Spleen (tissue), 11 donors: Measurements from ENCODE around the gene FLT1. TPM values are rescaled to one million over a fixed set of nuclear protein-coding genes. Genes with fewer than 3 reads are reported as not detected.
A peak's percentile ranks its signal among the peaks of the same experiment; 100 is the strongest.

Source experiments
- DNase-seq: peaks from one replicate; pipeline ENCODE4 v3.0.0-alpha.2; 2020
- H3K27ac ChIP-seq, 8 donors: fragments of 200-600 bp; sonication (generic) in 7 of 8; 1 replicate in 4 of 8; 2 replicates in 4 of 8; pipeline versions ENCODE4 v1.5.0 to v1.8.0; 2016 to 2021; ENCODE audit warnings: inconsistent platforms in 4 of 8, mild to moderate bottlenecking in 4 of 8, moderate library complexity in 1 of 8
- H3K27me3 ChIP-seq, 7 donors: fragments of 200-600 bp; sonication (generic) in 6 of 7; replicated peaks in 1 of 7; 1 replicate in 4 of 7; 2 replicates in 3 of 7; pipeline versions ENCODE4 v1.5.0 to v1.8.0; 2016 to 2021; ENCODE audit warnings: inconsistent platforms in 3 of 7, mild to moderate bottlenecking in 1 of 7
- H3K36me3 ChIP-seq, 6 donors: fragments of 200-600 bp; sonication (generic) in 5 of 6; 1 replicate in 4 of 6; 2 replicates in 2 of 6; pipeline versions ENCODE4 v1.5.0 to v1.8.0; 2016 to 2021; ENCODE audit warnings: inconsistent platforms in 2 of 6
- H3K4me1 ChIP-seq, 6 donors: fragments of 200-600 bp; sonication (generic) in 5 of 6; 1 replicate in 3 of 6; 2 replicates in 3 of 6; pipeline versions ENCODE4 v1.5.0 to v1.8.0; 2016 to 2021; ENCODE audit warnings: inconsistent platforms in 3 of 6
- H3K4me3 ChIP-seq, 8 donors: fragments of 200-600 bp; sonication (generic) in 7 of 8; 1 replicate in 4 of 8; 2 replicates in 4 of 8; pipeline versions ENCODE4 v1.5.0 to v1.8.0; 2016 to 2021; ENCODE audit warnings: inconsistent platforms in 4 of 8, mild to moderate bottlenecking in 4 of 8, moderate library complexity in 2 of 8
- H3K9me3 ChIP-seq, 8 donors: fragments of 200-600 bp; sonication (generic) in 7 of 8; 1 replicate in 4 of 8; 2 replicates in 4 of 8; pipeline versions ENCODE4 v1.5.0 to v1.8.0; 2016 to 2021; ENCODE audit warnings: inconsistent platforms in 4 of 8
- CTCF ChIP-seq, 11 experiments: fragments of 200-600 bp in 7 of 11; fragments of 450-650 bp in 4 of 11; sonication (generic) in 4 of 11; IDR thresholded peaks in 8 of 11; conservative IDR thresholded peaks in 3 of 11; 1 replicate in 7 of 11; 2 replicates in 4 of 11; pipeline versions ENCODE4 v1.4.0 to v1.8.0; 2016 to 2021; ENCODE audit warnings: antibody characterized with exemption in 11 of 11, inconsistent platforms in 4 of 11, mild to moderate bottlenecking in 1 of 11
- POLR2A ChIP-seq, 3 donors: fragments of 450-650 bp; IDR thresholded peaks; one replicate each; pipeline ENCODE4 v1.5.1; 2017; ENCODE audit warnings: antibody characterized with exemption in 3 of 3, mild to moderate bottlenecking in 1 of 3
- POLR2AphosphoS5 ChIP-seq, 3 donors: sonication (generic); formaldehyde crosslinking; IDR thresholded peaks; one replicate each; pipeline ENCODE4 v1.5.1; 2017; ENCODE audit warnings: antibody characterized with exemption in 3 of 3
- WGBS, 5 donors: extraction: QIAGEN DNeasy Blood & Tissue Kit in 3 of 5; methylation state at CpG; one replicate each; pipeline versions ENCODE4 v1.1.5 to v1.1.7; 2013 to 2018; 5-methylcytosine and 5-hydroxymethylcytosine counted together
- intact Hi-C: fragments of 100-400 bp; cut with DNase I; formaldehyde crosslinking; loops from one replicate; pipeline ENCODE4 v1.15.0; 2023; ENCODE audit warnings: low total_unique reads
- polyA plus RNA-seq, 3 donors: library from polyadenylated mRNA; stranded (reverse); fragments of 200-250 nt; gene quantifications; one replicate each; pipeline ENCODE4 v1.2.1, GENCODE V29; 2013
- total RNA-seq, 7 donors: library from RNA; depleted of rRNA in 3 of 7; stranded (reverse); fragments of >200 nt in 3 of 7; fragmentation: NEBNext Ultra II Directional in 4 of 7; extraction: Animal tissue kit (Norgen Biotek cat#: 25700) in 4 of 7; gene quantifications; one replicate each; pipeline versions ENCODE4 v1.1.0 to v1.2.1, GENCODE V29; 2016 to 2021
- donor health status: healthy with polysubstance abuse.
- donor health status: DM: no; HTN: no; CAD: no; lungs with moderate emphysema.
- donor health status: DM: no; HTN: no; CAD: no.
- donor health status: Bipolar disorder and iron deficiency.
- donor health status: healthy.
- donor health status: DM: no; HTN: no; CAD: no.
- donor health status: DM: yes; HTN: yes; CAD: no.

The FLT1 gene
- total and polyA plus RNA-seq, 10 donors = 1.2 to 70.6 (median 55.4) TPM

GRCh38 chr13:28469316-28469715 is 25.6 kb downstream of the FLT1 start:
- no peak for TF ChIP-seq CTCF (IDR thresholded peaks at IDR 0.05 in 8 of 11, conservative IDR thresholded peaks at IDR 0.05 in 3 of 11)
- no peak for TF ChIP-seq POLR2A (IDR thresholded peaks at IDR 0.05)
- TF ChIP-seq POLR2AphosphoS5 (IDR thresholded peaks at IDR 0.05) = no peak
- no peaks in the 10 kb centered on the region for H3K36me3 ChIP-seq
- peak overlapping the region in 1 of 8 donors; percentile 80 for H3K27ac ChIP-seq
- DNase-seq = no peak
- H3K4me3 ChIP-seq = no peak overlapping the region
- H3K27me3 ChIP-seq = no peaks in the 10 kb centered on the region
- WGBS, 5 donors = 63 to 76% (median 72%) methylated on average over 6 of the region's 6 CpGs
- intact Hi-C loops = no loop called here
- H3K4me1 ChIP-seq = peaks cover 0 to 33% (median 6%) of the 10 kb centered on the region in 6 donors
- H3K9me3 ChIP-seq = no peaks in the 10 kb centered on the region

GRCh38 chr13:28468023-28468915 is 26.7 kb downstream of the FLT1 start:
- peak overlapping the region in 1 of 8 donors; percentile 5 for H3K4me3 ChIP-seq
- intact Hi-C loops = no loop called here
- DNase-seq = no peak
- H3K27ac ChIP-seq = peak overlapping the region in 6 of 8 donors; percentile 15 to 83 (median 64)
- no peaks in the 10 kb centered on the region for H3K27me3 ChIP-seq
- H3K9me3 ChIP-seq = no peaks in the 10 kb centered on the region
- H3K4me1 ChIP-seq = peaks cover 0 to 33% (median 6%) of the 10 kb centered on the region in 6 donors
- H3K36me3 ChIP-seq = no peaks in the 10 kb centered on the region
- TF ChIP-seq POLR2AphosphoS5 (IDR thresholded peaks at IDR 0.05) = peak in 1 of 3 donors; percentile 45
- TF ChIP-seq POLR2A (IDR thresholded peaks at IDR 0.05) = no peak
- no peak for TF ChIP-seq CTCF (IDR thresholded peaks at IDR 0.05 in 8 of 11, conservative IDR thresholded peaks at IDR 0.05 in 3 of 11)
- WGBS, 5 donors = 49 to 69% (median 53%) methylated on average over 7 of the region's 7 CpGs

GRCh38 chr13:28467034-28467433 is 27.9 kb downstream of the FLT1 start:
- WGBS, 5 donors = 64 to 76% (median 70%) methylated on average over 3 of the region's 3 CpGs
- no peaks in the 10 kb centered on the region for H3K27me3 ChIP-seq
- H3K36me3 ChIP-seq = no peaks in the 10 kb centered on the region
- H3K27ac ChIP-seq = peak overlapping the region in 3 of 8 donors; percentile 13 to 80 (median 58)
- peaks cover 0 to 33% (median 6%) of the 10 kb centered on the region in 6 donors for H3K4me1 ChIP-seq
- no peaks in the 10 kb centered on the region for H3K9me3 ChIP-seq
- no peak overlapping the region for H3K4me3 ChIP-seq
- intact Hi-C loops = no loop called here
- no peak for DNase-seq
- TF ChIP-seq POLR2A (IDR thresholded peaks at IDR 0.05) = no peak
- TF ChIP-seq CTCF (IDR thresholded peaks at IDR 0.05 in 8 of 11, conservative IDR thresholded peaks at IDR 0.05 in 3 of 11) = no peak
- TF ChIP-seq POLR2AphosphoS5 (IDR thresholded peaks at IDR 0.05) = no peak

GRCh38 chr13:28466151-28466550 is 28.8 kb downstream of the FLT1 start:
- TF ChIP-seq POLR2A (IDR thresholded peaks at IDR 0.05) = no peak
- TF ChIP-seq CTCF (IDR thresholded peaks at IDR 0.05 in 8 of 11, conservative IDR thresholded peaks at IDR 0.05 in 3 of 11) = no peak
- no peak for TF ChIP-seq POLR2AphosphoS5 (IDR thresholded peaks at IDR 0.05)
- WGBS, 5 donors = 84 to 95% (median 93%) methylated on average over 3 of the region's 3 CpGs
- H3K9me3 ChIP-seq = no peaks in the 10 kb centered on the region

More at GRCh38 chr13:28466151-28466550, 28.8 kb downstream of the FLT1 start:
- intact Hi-C loops = no loop called here
- Histone ChIP-seq H3K27me3 (no peaks in the 10 kb centered on the region), H3K4me1 (peaks cover 0 to 29% (median 6%) of the 10 kb centered on the region in 6 donors), H3K27ac (no peak overlapping the region), H3K4me3 (no peak overlapping the region), H3K36me3 (no peaks in the 10 kb centered on the region)
- DNase-seq = no peak
